Measurements from ENCODE around the gene HRC.
"Not testable (repeated sequence)": the region's sequence is repeated elsewhere in the genome, so short reads cannot be mapped to it uniquely, and the experiment has no call there.

DNA sequence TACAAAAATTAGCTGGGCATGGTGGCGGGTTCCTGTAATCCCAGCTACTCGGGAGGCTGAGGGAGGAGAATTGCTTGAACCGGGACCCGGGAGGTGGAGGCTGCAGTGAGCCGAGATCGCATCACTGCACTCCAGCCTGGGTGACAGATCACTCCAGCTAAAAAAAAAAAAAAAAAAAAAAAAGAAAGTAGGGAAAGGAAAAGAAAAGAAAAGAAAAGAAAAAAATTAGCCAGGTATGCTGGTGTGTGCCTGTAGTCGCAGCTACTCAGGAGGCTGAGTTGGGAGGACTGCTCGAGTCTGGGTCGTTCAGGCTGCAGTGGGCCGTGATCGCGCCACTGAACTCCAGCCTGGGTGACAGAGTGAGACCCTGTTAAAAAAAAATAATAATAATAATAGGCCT, 28.0 kb downstream of the HRC start:
- not testable (repeated sequence) for TF ChIP-seq CTCF (IDR thresholded peaks at IDR 0.05); REST (IDR thresholded peaks at IDR 0.05; ENCODE audit: insufficient read depth in 1 of 2, low read depth in 2 of 2, low read length in 1 of 2); POLR2AphosphoS5 (IDR thresholded peaks at IDR 0.05; ENCODE audit: low read depth, low read length); TCF7L2 (IDR thresholded peaks at IDR 0.05; ENCODE audit: low read depth, low read length); SIN3A (IDR thresholded peaks at IDR 0.05; ENCODE audit: borderline replicate concordance, insufficient read depth, low read depth, low read length)
